Uterus (tissue), 2 donors: ENCODE measurements around the gene PRKN.

Experiments
- POLR2A ChIP-seq, 2 donors: fragments of 450-650 bp; IDR thresholded peaks; one replicate each; pipeline ENCODE4 v1.6.1; 2016; ENCODE audit warnings: antibody characterized with exemption in 2 of 2, mild to moderate bottlenecking in 1 of 2, moderate library complexity in 1 of 2
- TF ChIP-seq, protein P1 (sequence below), 4 experiments: fragments of 200-600 bp in 2 of 4; fragments of 450-650 bp in 2 of 4; sonication (generic) in 2 of 4; IDR thresholded peaks; one replicate each; pipeline ENCODE4 v1.5.1; 2016 to 2019; ENCODE audit warnings: antibody characterized with exemption in 4 of 4, mild to moderate bottlenecking in 2 of 4, moderate library complexity in 1 of 4

DNA sequence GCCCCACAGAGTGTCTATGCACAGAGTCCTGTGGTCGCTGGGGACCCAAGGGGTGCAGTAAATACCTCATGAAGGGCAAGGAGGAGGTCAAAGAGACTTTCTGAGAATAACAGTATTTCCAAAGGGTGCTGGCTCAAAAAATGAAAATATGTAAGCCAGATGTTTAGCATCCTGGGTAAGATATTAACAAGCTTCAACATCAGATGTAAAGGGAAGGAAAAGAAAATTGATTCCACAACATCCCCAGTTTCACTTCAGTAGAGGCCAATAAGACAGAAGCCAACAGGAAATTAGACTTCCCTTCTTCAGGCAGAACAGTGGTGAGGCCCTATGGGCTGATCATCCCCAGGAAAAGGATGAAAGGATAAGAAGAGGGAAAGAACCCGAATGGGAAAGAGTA, 434.7 kb downstream of the PRKN start:
- TF ChIP-seq, protein P1, sequence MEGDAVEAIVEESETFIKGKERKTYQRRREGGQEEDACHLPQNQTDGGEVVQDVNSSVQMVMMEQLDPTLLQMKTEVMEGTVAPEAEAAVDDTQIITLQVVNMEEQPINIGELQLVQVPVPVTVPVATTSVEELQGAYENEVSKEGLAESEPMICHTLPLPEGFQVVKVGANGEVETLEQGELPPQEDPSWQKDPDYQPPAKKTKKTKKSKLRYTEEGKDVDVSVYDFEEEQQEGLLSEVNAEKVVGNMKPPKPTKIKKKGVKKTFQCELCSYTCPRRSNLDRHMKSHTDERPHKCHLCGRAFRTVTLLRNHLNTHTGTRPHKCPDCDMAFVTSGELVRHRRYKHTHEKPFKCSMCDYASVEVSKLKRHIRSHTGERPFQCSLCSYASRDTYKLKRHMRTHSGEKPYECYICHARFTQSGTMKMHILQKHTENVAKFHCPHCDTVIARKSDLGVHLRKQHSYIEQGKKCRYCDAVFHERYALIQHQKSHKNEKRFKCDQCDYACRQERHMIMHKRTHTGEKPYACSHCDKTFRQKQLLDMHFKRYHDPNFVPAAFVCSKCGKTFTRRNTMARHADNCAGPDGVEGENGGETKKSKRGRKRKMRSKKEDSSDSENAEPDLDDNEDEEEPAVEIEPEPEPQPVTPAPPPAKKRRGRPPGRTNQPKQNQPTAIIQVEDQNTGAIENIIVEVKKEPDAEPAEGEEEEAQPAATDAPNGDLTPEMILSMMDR (IDR thresholded peaks at IDR 0.05): no peak
- no peak for TF ChIP-seq POLR2A (IDR thresholded peaks at IDR 0.05)
